ENCODE data around the gene ATP1A4. TPM values are rescaled to one million over a fixed set of nuclear protein-coding genes. Genes with fewer than 3 reads are reported as not detected.

The ATP1A4 gene
- total RNA-seq, 1 donor from 2014 or later, result not detected

- H3K4me3 Mint-ChIP-seq (ENCODE audit: unreplicated experiment), result peak within 1 kb of the TSS; percentile 88
- DNase-seq (ENCODE audit: low read depth) (no peak), FAIRE-seq (no peak)
- TF ChIP-seq EZH2 (IDR thresholded peaks at IDR 0.05; ENCODE audit: insufficient read depth, low read length), result no peak
- TF ChIP-seq, protein P1, sequence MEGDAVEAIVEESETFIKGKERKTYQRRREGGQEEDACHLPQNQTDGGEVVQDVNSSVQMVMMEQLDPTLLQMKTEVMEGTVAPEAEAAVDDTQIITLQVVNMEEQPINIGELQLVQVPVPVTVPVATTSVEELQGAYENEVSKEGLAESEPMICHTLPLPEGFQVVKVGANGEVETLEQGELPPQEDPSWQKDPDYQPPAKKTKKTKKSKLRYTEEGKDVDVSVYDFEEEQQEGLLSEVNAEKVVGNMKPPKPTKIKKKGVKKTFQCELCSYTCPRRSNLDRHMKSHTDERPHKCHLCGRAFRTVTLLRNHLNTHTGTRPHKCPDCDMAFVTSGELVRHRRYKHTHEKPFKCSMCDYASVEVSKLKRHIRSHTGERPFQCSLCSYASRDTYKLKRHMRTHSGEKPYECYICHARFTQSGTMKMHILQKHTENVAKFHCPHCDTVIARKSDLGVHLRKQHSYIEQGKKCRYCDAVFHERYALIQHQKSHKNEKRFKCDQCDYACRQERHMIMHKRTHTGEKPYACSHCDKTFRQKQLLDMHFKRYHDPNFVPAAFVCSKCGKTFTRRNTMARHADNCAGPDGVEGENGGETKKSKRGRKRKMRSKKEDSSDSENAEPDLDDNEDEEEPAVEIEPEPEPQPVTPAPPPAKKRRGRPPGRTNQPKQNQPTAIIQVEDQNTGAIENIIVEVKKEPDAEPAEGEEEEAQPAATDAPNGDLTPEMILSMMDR (IDR thresholded peaks at IDR 0.05; ENCODE audit: insufficient read depth, low read depth, low read length), result no peak
- Histone ChIP-seq H3K79me2 (ENCODE audit: insufficient read depth, low read length) (peaks cover 48% of the 10 kb centered on the region), H3K27ac (ENCODE audit: low read depth, low read length) (peak within 1 kb of the TSS; percentile 96), H2AFZ (ENCODE audit: low read depth, low read length) (peak within 1 kb of the TSS; percentile 47), H4K20me1 (ENCODE audit: insufficient read depth, low read length) (peaks cover 40% of the 10 kb centered on the region), H3K9me3 (ENCODE audit: insufficient read depth, low read depth, low read length) (no peaks in the 10 kb centered on the region), H3K4me1 (ENCODE audit: insufficient read depth, low read length) (peaks cover 44% of the 10 kb centered on the region), H3K4me2 (ENCODE audit: low read length) (peak within 1 kb of the TSS; percentile 93), H3K4me3 (ENCODE audit: insufficient read depth, low read depth, low read length) (peak within 1 kb of the TSS; percentile 88), H3K36me3 (ENCODE audit: insufficient read depth, low read length) (peaks cover 13% of the 10 kb centered on the region), H3K9ac (ENCODE audit: low read length) (peak within 1 kb of the TSS; percentile 99), H3K27me3 (ENCODE audit: insufficient read depth, low read length) (no peaks in the 10 kb centered on the region)
- peaks cover 50% of the 10 kb centered on the region for H3K4me1 Mint-ChIP-seq (ENCODE audit: low read depth, unreplicated experiment)
- peaks cover 28% of the 10 kb centered on the region for H3K36me3 Mint-ChIP-seq (ENCODE audit: low read depth, unreplicated experiment)
- peak within 1 kb of the TSS; percentile 93 for H3K27ac Mint-ChIP-seq (ENCODE audit: unreplicated experiment)
- no peaks in the 10 kb centered on the region for H3K27me3 Mint-ChIP-seq (ENCODE audit: low read depth, unreplicated experiment)
- no peaks in the 10 kb centered on the region for H3K9me3 Mint-ChIP-seq (ENCODE audit: unreplicated experiment)
These were observed 54.0 kb downstream of the ATP1A4 start, which contains the start of gene PEA15 for GRCh38 chr1:160205242-160206035. Gene PEA15, plus strand, starts transcription at chr1:160205384. Its CDS starts 6,161 bp downstream, at chr1:160211545.

- H3K4me2 ChIP-seq (ENCODE audit: low read length), result peak overlapping the region; percentile 93
- H3K4me3 ChIP-seq (ENCODE audit: insufficient read depth, low read depth, low read length), result peak overlapping the region; percentile 88
- Mint-ChIP-seq H3K27me3 (ENCODE audit: low read depth, unreplicated experiment) (no peaks in the 10 kb centered on the region), H3K27ac (ENCODE audit: unreplicated experiment) (peak overlapping the region; percentile 83), H3K4me3 (ENCODE audit: unreplicated experiment) (peak overlapping the region; percentile 88), H3K4me1 (ENCODE audit: low read depth, unreplicated experiment) (peaks cover 56% of the 10 kb centered on the region), H3K36me3 (ENCODE audit: low read depth, unreplicated experiment) (peaks cover 28% of the 10 kb centered on the region), H3K9me3 (ENCODE audit: unreplicated experiment) (no peaks in the 10 kb centered on the region)
- peaks cover 45% of the 10 kb centered on the region for H4K20me1 ChIP-seq (ENCODE audit: insufficient read depth, low read length)
- peaks cover 54% of the 10 kb centered on the region for H3K79me2 ChIP-seq (ENCODE audit: insufficient read depth, low read length)
- H3K27ac ChIP-seq (ENCODE audit: low read depth, low read length), result peak overlapping the region; percentile 96
- DNase-seq (ENCODE audit: low read depth) (peak; percentile 56), FAIRE-seq (peak; percentile 34)
- H3K4me1 ChIP-seq (ENCODE audit: insufficient read depth, low read length), result peaks cover 48% of the 10 kb centered on the region
- H3K9me3 ChIP-seq (ENCODE audit: insufficient read depth, low read depth, low read length), result no peaks in the 10 kb centered on the region
- no peaks in the 10 kb centered on the region for H3K27me3 ChIP-seq (ENCODE audit: insufficient read depth, low read length)
- H3K36me3 ChIP-seq (ENCODE audit: insufficient read depth, low read length), result peaks cover 13% of the 10 kb centered on the region
- peak overlapping the region; percentile 99 for H3K9ac ChIP-seq (ENCODE audit: low read length)
- H2AFZ ChIP-seq (ENCODE audit: low read depth, low read length), result no peak overlapping the region
- TF ChIP-seq, protein P1 (IDR thresholded peaks at IDR 0.05; ENCODE audit: insufficient read depth, low read depth, low read length), result no peak
- no peak for TF ChIP-seq EZH2 (IDR thresholded peaks at IDR 0.05; ENCODE audit: insufficient read depth, low read length)
These were observed 54.6 kb downstream of the ATP1A4 start for GRCh38 chr1:160206036-160206389.
